Gastroesophageal sphincter (tissue), 3 donors: ENCODE measurements around the gene MAP3K4.

Experiments used
- EP300 ChIP-seq: sonication (generic); formaldehyde crosslinking; IDR thresholded peaks from one replicate; pipeline ENCODE4 v1.6.1; 2017; ENCODE audit warnings: antibody characterized with exemption, mild to moderate bottlenecking
- POLR2A ChIP-seq, 2 donors: fragments of 450-650 bp; IDR thresholded peaks; one replicate each; pipeline ENCODE4 v1.6.1; 2017; ENCODE audit warnings: antibody characterized with exemption in 2 of 2, mild to moderate bottlenecking in 2 of 2, moderate library complexity in 1 of 2
- POLR2AphosphoS5 ChIP-seq: sonication (generic); formaldehyde crosslinking; IDR thresholded peaks from one replicate; pipeline ENCODE4 v1.6.1; 2017; ENCODE audit warnings: antibody characterized with exemption
- TF ChIP-seq, protein P1 (sequence below), 4 experiments: fragments of 200-600 bp in 2 of 4; fragments of 450-650 bp in 2 of 4; sonication (generic) in 1 of 4; IDR thresholded peaks; one replicate each; pipeline ENCODE4 v1.5.1; 2017 to 2019; ENCODE audit warnings: antibody characterized with exemption in 4 of 4, mild to moderate bottlenecking in 2 of 4, moderate library complexity in 2 of 4

DNA sequence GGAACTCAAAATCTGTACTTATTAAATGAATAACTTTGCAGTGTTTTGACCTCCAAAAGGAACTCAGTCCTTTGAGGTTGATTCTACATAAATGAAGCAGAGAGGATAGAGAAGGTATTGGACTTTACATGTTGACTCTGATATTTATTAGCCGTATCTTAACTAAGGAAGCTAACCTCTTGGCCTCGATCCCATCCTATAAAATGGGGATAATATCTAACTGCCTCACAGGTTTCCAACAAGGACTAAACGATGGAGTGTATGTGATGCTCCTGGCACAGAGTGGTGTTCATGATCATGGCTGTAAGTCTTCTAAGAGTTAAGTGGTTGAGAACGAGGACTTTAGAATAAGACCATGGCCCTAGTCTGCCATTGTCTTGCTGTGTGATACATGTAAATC is 24.2 kb upstream of the MAP3K4 start:
- TF ChIP-seq, protein P1, sequence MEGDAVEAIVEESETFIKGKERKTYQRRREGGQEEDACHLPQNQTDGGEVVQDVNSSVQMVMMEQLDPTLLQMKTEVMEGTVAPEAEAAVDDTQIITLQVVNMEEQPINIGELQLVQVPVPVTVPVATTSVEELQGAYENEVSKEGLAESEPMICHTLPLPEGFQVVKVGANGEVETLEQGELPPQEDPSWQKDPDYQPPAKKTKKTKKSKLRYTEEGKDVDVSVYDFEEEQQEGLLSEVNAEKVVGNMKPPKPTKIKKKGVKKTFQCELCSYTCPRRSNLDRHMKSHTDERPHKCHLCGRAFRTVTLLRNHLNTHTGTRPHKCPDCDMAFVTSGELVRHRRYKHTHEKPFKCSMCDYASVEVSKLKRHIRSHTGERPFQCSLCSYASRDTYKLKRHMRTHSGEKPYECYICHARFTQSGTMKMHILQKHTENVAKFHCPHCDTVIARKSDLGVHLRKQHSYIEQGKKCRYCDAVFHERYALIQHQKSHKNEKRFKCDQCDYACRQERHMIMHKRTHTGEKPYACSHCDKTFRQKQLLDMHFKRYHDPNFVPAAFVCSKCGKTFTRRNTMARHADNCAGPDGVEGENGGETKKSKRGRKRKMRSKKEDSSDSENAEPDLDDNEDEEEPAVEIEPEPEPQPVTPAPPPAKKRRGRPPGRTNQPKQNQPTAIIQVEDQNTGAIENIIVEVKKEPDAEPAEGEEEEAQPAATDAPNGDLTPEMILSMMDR (IDR thresholded peaks at IDR 0.05) = no peak
- TF ChIP-seq EP300 (no peak), POLR2A (IDR thresholded peaks at IDR 0.05) (no peak), POLR2AphosphoS5 (no peak)
